Middle frontal gyrus (tissue), 1 donor: ENCODE data around the gene HUNK.
A peak's percentile ranks its signal among the peaks of the same experiment; 100 is the strongest.
"Not testable (repeated sequence)": the region's sequence is repeated elsewhere in the genome, so short reads cannot be mapped to it uniquely, and the experiment has no call there.

Source experiments
- DNase-seq: peaks from one replicate; pipeline ENCODE4 v3.0.0-alpha.2; 2015; ENCODE audit warnings: low spot score; ENCODE audit errors: extremely low spot score

The HUNK gene

GRCh38 chr21:31872452-31873274 lies at the start of gene HUNK:
Gene HUNK, plus strand, starts transcription at chr21:31873020. Its CDS starts 655 bp downstream, at chr21:31873675.
- no peak for DNase-seq

- DNase-seq = no peak
Measured at GRCh38 chr21:31829736-31830472, 42.9 kb upstream of the HUNK start.

- DNase-seq = no peak
Measured at GRCh38 chr21:31830701-31831100, 42.1 kb upstream of the HUNK start.

GRCh38 chr21:31837041-31837440 lies 35.8 kb upstream of the HUNK start:
- no peak for DNase-seq

- peak; percentile 13 for DNase-seq
Measured at GRCh38 chr21:31837618-31838390, 35.0 kb upstream of the HUNK start.

- no peak for DNase-seq
Measured at GRCh38 chr21:31838586-31839355, 34.0 kb upstream of the HUNK start.

GRCh38 chr21:31844206-31844605 lies 28.6 kb upstream of the HUNK start:
- DNase-seq = no peak

- no peak for DNase-seq
Measured at GRCh38 chr21:31845151-31845729, 27.6 kb upstream of the HUNK start.

- DNase-seq = no peak
Measured at GRCh38 chr21:31846690-31847089, 26.1 kb upstream of the HUNK start.

- no peak for DNase-seq
Measured at GRCh38 chr21:31847761-31848160, 25.1 kb upstream of the HUNK start.

GRCh38 chr21:31848326-31848985 lies 24.4 kb upstream of the HUNK start:
- no peak for DNase-seq

- no peak for DNase-seq
Measured at GRCh38 chr21:31850886-31851285, 21.9 kb upstream of the HUNK start.

GRCh38 chr21:31855180-31855579 lies 17.6 kb upstream of the HUNK start:
- no peak for DNase-seq

- no peak for DNase-seq
Measured at GRCh38 chr21:31857096-31857495, 15.7 kb upstream of the HUNK start.

- DNase-seq = not testable (repeated sequence)
Measured at GRCh38 chr21:31857631-31858030, 15.2 kb upstream of the HUNK start.

GRCh38 chr21:31860851-31861250 lies 12.0 kb upstream of the HUNK start:
- no peak for DNase-seq

- no peak for DNase-seq
Measured at GRCh38 chr21:31862078-31862477, 10.7 kb upstream of the HUNK start.

GRCh38 chr21:31865429-31865970 lies 7.3 kb upstream of the HUNK start:
- no peak for DNase-seq

- DNase-seq = peak; percentile 66
Measured at GRCh38 chr21:31866077-31866511, 6.7 kb upstream of the HUNK start.

GRCh38 chr21:31869750-31870149 lies 3.1 kb upstream of the HUNK start:
- DNase-seq = no peak
